Fibroblast of lung (primary cell): ENCODE measurements around the gene PTPRM. TPM values are rescaled to one million over a fixed set of nuclear protein-coding genes. Genes with fewer than 3 reads are reported as not detected.

Experiments
- DNase-seq, 2 donors: peaks; one replicate each; pipeline versions ENCODE4 v3.0.0 to v3.0.0-alpha.2; 2010; ENCODE audit warnings: low read depth in 2 of 2
- H2AFZ ChIP-seq: 2 replicates; pipeline ENCODE4 v1.5.1; 2012; ENCODE audit warnings: low read length, control low read depth, inconsistent platforms
- H3K27ac ChIP-seq: 2 replicates; pipeline ENCODE4 v1.5.1; 2011; ENCODE audit warnings: low read length, control low read depth; ENCODE audit not compliant: insufficient read depth
- H3K27me3 ChIP-seq: 2 replicates; pipeline ENCODE4 v1.5.1; 2011; ENCODE audit warnings: mild to moderate bottlenecking, low read length; ENCODE audit not compliant: control insufficient read depth, insufficient read depth
- H3K36me3 ChIP-seq: 2 replicates; pipeline ENCODE4 v1.5.1; 2011; ENCODE audit warnings: low read length; ENCODE audit not compliant: control insufficient read depth, insufficient read depth
- H3K4me1 ChIP-seq: 2 replicates; pipeline ENCODE4 v1.5.1; 2011; ENCODE audit warnings: low read length; ENCODE audit not compliant: control insufficient read depth, insufficient read depth; ENCODE audit errors: extremely low read depth
- H3K4me2 ChIP-seq: 2 replicates; pipeline ENCODE4 v1.5.1; 2011; ENCODE audit warnings: low read length, control low read depth; ENCODE audit not compliant: insufficient read depth; ENCODE audit errors: extremely low read depth
- H3K4me3 ChIP-seq, 4 experiments: fragments of 200-600 bp in 1 of 4; sonication (generic) in 1 of 4; replicated peaks in 1 of 4; 2 replicates each; pipeline ENCODE4 v1.5.1; 2011 to 2016; ENCODE audit warnings: low read length in 4 of 4, low read depth in 3 of 4, mild to moderate bottlenecking in 3 of 4, control low read depth in 2 of 4, inconsistent platforms in 1 of 4, mixed read lengths in 1 of 4; ENCODE audit not compliant: insufficient read depth in 1 of 4; ENCODE audit errors: control extremely low read depth in 1 of 4
- H3K79me2 ChIP-seq: 2 replicates; pipeline ENCODE4 v1.5.1; 2012; ENCODE audit warnings: mild to moderate bottlenecking, low read length, inconsistent platforms; ENCODE audit not compliant: control insufficient read depth, insufficient read depth
- H3K9ac ChIP-seq: 2 replicates; pipeline ENCODE4 v1.5.1; 2011; ENCODE audit warnings: mild to moderate bottlenecking, low read length, control low read depth; ENCODE audit not compliant: insufficient read depth
- H3K9me3 ChIP-seq: 2 replicates; pipeline ENCODE4 v1.5.1; 2012; ENCODE audit warnings: low read depth, low read length; ENCODE audit not compliant: control insufficient read depth, insufficient read depth
- H4K20me1 ChIP-seq: 2 replicates; pipeline ENCODE4 v1.5.1; 2011; ENCODE audit warnings: low read length; ENCODE audit not compliant: control insufficient read depth, insufficient read depth; ENCODE audit errors: extremely low read depth
- CTCF ChIP-seq, 2 donors: IDR thresholded peaks in 1 of 2; conservative IDR thresholded peaks in 1 of 2; 1 replicate in 1 of 2; 2 replicates in 1 of 2; pipeline ENCODE4 v1.5.1; 2011 to 2012; ENCODE audit warnings: low read length in 2 of 2, control low read depth in 1 of 2, inconsistent platforms in 1 of 2, low read depth in 1 of 2, mild to moderate bottlenecking in 1 of 2
- EZH2 ChIP-seq: IDR thresholded peaks from 2 replicates; pipeline ENCODE4 v1.5.1; 2012; ENCODE audit warnings: low read length, control low read depth, mild to moderate bottlenecking; ENCODE audit errors: missing control alignments
- polyA plus RNA-seq, 2 donors: library from polyadenylated mRNA; depleted of rRNA in 1 of 2; stranded (reverse) in 1 of 2; unstranded in 1 of 2; fragments of >200 nt; gene quantifications; 2 replicates each; pipeline ENCODE4 v1.2.1, GENCODE V29; 2011 to 2012; ENCODE audit warnings: missing spikeins in 1 of 2
- total RNA-seq: library from RNA; depleted of rRNA; stranded (reverse); fragments of >200 nt; gene quantifications from 2 replicates; pipeline ENCODE4 v1.2.1, GENCODE V29; 2014

The PTPRM gene
- total and polyA plus RNA-seq, 2 donors (not counting 1 experiment from before 2014, with no cell fraction given), result 86.6 to 87.0 TPM

- no peak for TF ChIP-seq EZH2
- no peak for TF ChIP-seq CTCF (conservative IDR thresholded peaks at IDR 0.05 in 1 of 2, IDR thresholded peaks at IDR 0.05 in 1 of 2; ENCODE audit: low read depth in 1 of 2, low read length in 2 of 2)
- Histone ChIP-seq H4K20me1 (no peaks in the 10 kb centered on the region), H3K4me1 (no peaks in the 10 kb centered on the region), H2AFZ (no peak overlapping the region), H3K27me3 (no peaks in the 10 kb centered on the region), H3K9ac (no peak overlapping the region), H3K4me3 (no peak overlapping the region), H3K79me2 (no peaks in the 10 kb centered on the region), H3K27ac (no peak overlapping the region), H3K9me3 (no peaks in the 10 kb centered on the region), H3K4me2 (no peak overlapping the region), H3K36me3 (no peaks in the 10 kb centered on the region)
- DNase-seq, result no peak
These were observed 772.1 kb downstream of the PTPRM start for GRCh38 chr18:8339210-8339609.

GRCh38 chr18:8339952-8340351, 772.8 kb downstream of the PTPRM start:
- H3K4me1 ChIP-seq, result no peaks in the 10 kb centered on the region
- H3K79me2 ChIP-seq, result no peaks in the 10 kb centered on the region
- DNase-seq, result no peak
- no peaks in the 10 kb centered on the region for H4K20me1 ChIP-seq
- TF ChIP-seq EZH2 (no peak), CTCF (conservative IDR thresholded peaks at IDR 0.05 in 1 of 2, IDR thresholded peaks at IDR 0.05 in 1 of 2; ENCODE audit: low read depth in 1 of 2, low read length in 2 of 2) (no peak)
- no peak overlapping the region for H3K4me3 ChIP-seq
- no peaks in the 10 kb centered on the region for H3K9me3 ChIP-seq
- H3K36me3 ChIP-seq, result no peaks in the 10 kb centered on the region
- H3K27me3 ChIP-seq, result no peaks in the 10 kb centered on the region
- H2AFZ ChIP-seq, result no peak overlapping the region
- no peak overlapping the region for H3K9ac ChIP-seq
- no peak overlapping the region for H3K27ac ChIP-seq
- no peak overlapping the region for H3K4me2 ChIP-seq

GRCh38 chr18:8341481-8342230, 774.5 kb downstream of the PTPRM start:
- H3K79me2 ChIP-seq, result no peaks in the 10 kb centered on the region
- H3K27me3 ChIP-seq, result no peaks in the 10 kb centered on the region
- H3K4me1 ChIP-seq, result no peaks in the 10 kb centered on the region
- H3K9me3 ChIP-seq, result no peaks in the 10 kb centered on the region
- no peaks in the 10 kb centered on the region for H3K36me3 ChIP-seq
- H3K4me2 ChIP-seq, result no peak overlapping the region
- peak overlapping the region; percentile 26 for H2AFZ ChIP-seq
- no peak overlapping the region for H3K27ac ChIP-seq
- H4K20me1 ChIP-seq, result no peaks in the 10 kb centered on the region
- no peak overlapping the region for H3K9ac ChIP-seq
- DNase-seq, result peak; percentile 70 to 80
- no peak overlapping the region for H3K4me3 ChIP-seq
- no peak for TF ChIP-seq CTCF (conservative IDR thresholded peaks at IDR 0.05 in 1 of 2, IDR thresholded peaks at IDR 0.05 in 1 of 2; ENCODE audit: low read depth in 1 of 2, low read length in 2 of 2)
- no peak for TF ChIP-seq EZH2
